KMS-11 (cell line): ENCODE measurements around the gene CDK2AP2.

Experiments
- H2AFZ ChIP-seq: fragments of 200-600 bp; sonication (generic); 2 replicates; pipeline ENCODE4 v1.6.1; 2016; ENCODE audit warnings: antibody characterized with exemption, mixed run types, low read depth
- H3K27ac ChIP-seq: fragments of 200-600 bp; sonication (generic); 2 replicates; pipeline ENCODE4 v1.6.1; 2016; ENCODE audit warnings: mild to moderate bottlenecking, mixed run types
- H3K27me3 ChIP-seq: fragments of 200-600 bp; sonication (generic); 2 replicates; pipeline ENCODE4 v1.6.1; 2017; ENCODE audit warnings: mild to moderate bottlenecking, low read depth, mixed run types, moderate library complexity; ENCODE audit not compliant: insufficient read depth
- H3K36me3 ChIP-seq: fragments of 200-600 bp; sonication (generic); 2 replicates; pipeline ENCODE4 v1.6.1; 2017; ENCODE audit warnings: mild to moderate bottlenecking, mixed run types; ENCODE audit not compliant: insufficient read depth
- H3K4me1 ChIP-seq: fragments of 200-600 bp; sonication (generic); 2 replicates; pipeline ENCODE4 v1.6.1; 2016; ENCODE audit warnings: mild to moderate bottlenecking, low read depth, mixed run types; ENCODE audit not compliant: poor library complexity, severe bottlenecking
- H3K4me2 ChIP-seq: fragments of 200-600 bp; sonication (generic); 2 replicates; pipeline ENCODE4 v1.7.0; 2016; ENCODE audit warnings: mild to moderate bottlenecking, mixed run types
- H3K4me3 ChIP-seq: fragments of 200-600 bp; sonication (generic); IDR thresholded peaks from 2 replicates; pipeline ENCODE4 v1.6.1; 2017; ENCODE audit warnings: low read depth, low read length, mixed read lengths; ENCODE audit not compliant: insufficient read depth
- H3K79me2 ChIP-seq: fragments of 200-600 bp; sonication (generic); 2 replicates; pipeline ENCODE4 v1.6.1; 2016; ENCODE audit warnings: low read depth, mixed run types; ENCODE audit not compliant: insufficient read depth
- H3K9ac ChIP-seq: fragments of 200-600 bp; sonication (generic); 2 replicates; pipeline ENCODE4 v1.6.1; 2016; ENCODE audit warnings: mild to moderate bottlenecking, mixed run types
- H4K20me1 ChIP-seq: fragments of 200-600 bp; sonication (generic); 2 replicates; pipeline ENCODE4 v1.6.1; 2016; ENCODE audit warnings: mild to moderate bottlenecking, mixed run types; ENCODE audit not compliant: insufficient read depth
- TF ChIP-seq, protein P1 (sequence below): fragments of 200-600 bp; sonication (generic); conservative IDR thresholded peaks from 2 replicates; pipeline ENCODE4 v1.6.1; 2017; ENCODE audit warnings: low read depth, mild to moderate bottlenecking, antibody characterized with exemption, low read length, moderate library complexity, mixed read lengths

The CDK2AP2 gene

DNA sequence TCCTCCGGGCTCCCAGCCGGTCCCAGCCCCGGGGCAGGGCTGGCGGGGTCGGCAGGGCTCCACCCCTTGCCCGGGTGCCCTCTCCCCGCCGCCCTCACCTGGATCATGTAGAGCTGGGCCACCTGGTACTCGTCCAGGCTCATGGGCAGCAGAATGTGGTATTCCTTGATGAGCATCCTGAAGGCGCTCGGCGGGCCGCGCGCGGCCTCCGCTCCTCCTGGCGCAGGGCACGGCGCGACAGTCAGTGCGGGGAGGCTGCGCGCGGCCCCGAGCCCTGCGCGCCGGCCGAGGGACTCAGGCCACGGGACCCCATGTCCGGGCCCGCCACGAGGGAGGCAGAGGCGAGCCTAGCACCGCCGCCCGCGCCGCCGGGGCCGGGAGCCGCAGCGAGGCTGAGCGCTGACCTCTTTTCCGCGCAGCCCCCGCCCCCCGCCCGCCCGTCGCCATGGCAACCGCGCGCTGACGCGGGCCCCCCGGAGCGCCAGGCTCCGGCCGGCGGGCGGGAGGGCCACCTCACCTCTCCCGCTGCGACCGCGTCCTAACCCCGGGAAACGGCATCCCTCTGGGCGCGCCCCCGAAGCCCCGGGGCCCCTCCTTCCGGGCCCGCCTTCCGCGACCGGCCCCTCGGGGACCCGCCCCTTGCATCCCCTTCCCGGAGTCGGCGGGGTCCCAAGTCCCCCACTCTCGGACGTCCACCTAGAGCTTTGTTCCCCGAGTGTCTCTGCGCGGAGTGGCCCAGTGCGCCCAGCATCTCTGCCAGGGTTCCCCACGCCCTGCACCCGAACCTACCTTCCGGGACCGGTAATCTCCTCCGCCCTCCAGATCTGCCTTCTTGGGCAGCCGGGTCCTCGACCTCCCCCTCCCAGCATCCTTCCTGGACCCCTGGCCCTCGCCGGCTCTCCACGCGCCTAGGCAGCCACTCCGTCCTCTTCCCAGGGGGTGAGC, 3.7 kb downstream of the CDK2AP2 start:
- H3K4me1 ChIP-seq = peaks cover 30% of the 10 kb centered on the region
- H3K4me3 ChIP-seq = no peak overlapping the region
- no peaks in the 10 kb centered on the region for H3K36me3 ChIP-seq
- H3K9ac ChIP-seq = peak overlapping the region; percentile 34; the same call in 1 of the 2 replicates
- H3K27me3 ChIP-seq = no peaks in the 10 kb centered on the region
- H2AFZ ChIP-seq = peak overlapping the region; percentile 61
- H3K4me2 ChIP-seq = peak overlapping the region; percentile 98
- no peak overlapping the region for H3K27ac ChIP-seq
- H4K20me1 ChIP-seq = no peaks in the 10 kb centered on the region
- TF ChIP-seq, protein P1, sequence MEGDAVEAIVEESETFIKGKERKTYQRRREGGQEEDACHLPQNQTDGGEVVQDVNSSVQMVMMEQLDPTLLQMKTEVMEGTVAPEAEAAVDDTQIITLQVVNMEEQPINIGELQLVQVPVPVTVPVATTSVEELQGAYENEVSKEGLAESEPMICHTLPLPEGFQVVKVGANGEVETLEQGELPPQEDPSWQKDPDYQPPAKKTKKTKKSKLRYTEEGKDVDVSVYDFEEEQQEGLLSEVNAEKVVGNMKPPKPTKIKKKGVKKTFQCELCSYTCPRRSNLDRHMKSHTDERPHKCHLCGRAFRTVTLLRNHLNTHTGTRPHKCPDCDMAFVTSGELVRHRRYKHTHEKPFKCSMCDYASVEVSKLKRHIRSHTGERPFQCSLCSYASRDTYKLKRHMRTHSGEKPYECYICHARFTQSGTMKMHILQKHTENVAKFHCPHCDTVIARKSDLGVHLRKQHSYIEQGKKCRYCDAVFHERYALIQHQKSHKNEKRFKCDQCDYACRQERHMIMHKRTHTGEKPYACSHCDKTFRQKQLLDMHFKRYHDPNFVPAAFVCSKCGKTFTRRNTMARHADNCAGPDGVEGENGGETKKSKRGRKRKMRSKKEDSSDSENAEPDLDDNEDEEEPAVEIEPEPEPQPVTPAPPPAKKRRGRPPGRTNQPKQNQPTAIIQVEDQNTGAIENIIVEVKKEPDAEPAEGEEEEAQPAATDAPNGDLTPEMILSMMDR = no peak
- H3K79me2 ChIP-seq = peaks cover 7% of the 10 kb centered on the region; the same call in 1 of the 2 replicates

- TF ChIP-seq, protein P1 = no peak
- peaks cover 7% of the 10 kb centered on the region; the same call in 1 of the 2 replicates for H3K79me2 ChIP-seq
- H3K9ac ChIP-seq = no peak overlapping the region
- peak overlapping the region; percentile 29; the same call in 1 of the 2 replicates for H3K4me2 ChIP-seq
- H2AFZ ChIP-seq = no peak overlapping the region
- H3K27ac ChIP-seq = no peak overlapping the region
- H3K36me3 ChIP-seq = no peaks in the 10 kb centered on the region
- no peak overlapping the region for H3K4me3 ChIP-seq
- H3K4me1 ChIP-seq = peaks cover 26% of the 10 kb centered on the region
- no peaks in the 10 kb centered on the region for H3K27me3 ChIP-seq
- no peaks in the 10 kb centered on the region for H4K20me1 ChIP-seq
Measured at GRCh38 chr11:67503119-67504004, 4.6 kb downstream of the CDK2AP2 start.

DNA sequence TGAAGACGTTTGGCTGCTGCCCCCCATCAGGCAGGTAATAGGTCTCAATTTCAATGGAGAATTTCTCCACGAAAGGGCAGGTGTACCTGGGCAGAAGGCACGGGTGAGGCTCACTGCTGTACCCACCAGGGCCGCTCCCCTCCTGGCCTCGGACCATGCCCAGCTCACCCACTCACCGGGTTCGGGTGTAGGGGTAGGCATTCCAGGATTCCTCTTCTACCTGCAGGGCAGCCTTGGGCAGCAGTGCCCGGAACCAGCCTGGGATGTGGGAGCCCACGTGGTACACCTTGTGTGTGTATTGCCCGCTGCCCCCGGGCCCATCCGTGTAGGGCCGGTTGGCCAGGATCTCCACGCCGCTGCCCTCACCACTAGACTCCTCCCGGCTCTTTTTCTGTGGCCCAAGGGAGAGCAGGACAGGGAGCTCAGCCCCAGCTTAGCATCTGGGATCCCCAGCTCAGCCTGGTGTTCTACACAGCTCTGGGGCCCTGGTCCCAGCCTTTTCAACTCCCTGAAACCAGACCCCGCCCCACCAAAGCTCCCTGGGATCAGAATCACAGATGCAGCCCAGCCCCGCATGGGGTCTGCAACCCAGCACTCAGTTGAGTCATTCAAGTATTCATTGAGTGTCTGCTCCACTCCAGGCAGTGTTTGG, 5.5 kb downstream of the CDK2AP2 start:
- Histone ChIP-seq H3K4me2 (no peak overlapping the region), H3K27ac (no peak overlapping the region), H3K4me1 (peaks cover 26% of the 10 kb centered on the region), H3K27me3 (no peaks in the 10 kb centered on the region), H3K79me2 (peaks cover 7% of the 10 kb centered on the region; the same call in 1 of the 2 replicates), H3K4me3 (no peak overlapping the region), H4K20me1 (no peaks in the 10 kb centered on the region), H3K9ac (no peak overlapping the region), H2AFZ (no peak overlapping the region), H3K36me3 (no peaks in the 10 kb centered on the region)
- TF ChIP-seq, protein P1 = no peak

DNA sequence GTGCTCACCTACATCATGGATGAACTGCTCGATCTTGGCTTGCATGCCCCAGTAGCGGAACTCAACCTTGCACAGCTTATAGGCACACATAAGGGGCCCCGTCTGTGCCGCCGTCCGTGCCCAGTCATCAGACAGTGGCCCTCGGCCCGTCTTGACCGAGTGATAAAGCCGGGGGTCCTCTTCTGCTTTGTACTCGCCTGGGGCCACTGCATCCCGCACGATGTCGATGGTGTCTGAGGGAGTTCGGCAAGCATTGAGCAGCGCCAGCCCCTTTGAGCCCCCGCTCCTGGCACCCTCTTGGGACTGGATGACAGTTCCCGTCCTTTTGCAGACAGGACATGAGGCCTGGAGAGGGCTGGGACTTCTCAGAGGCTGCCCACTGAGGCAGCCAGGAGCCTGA, 6.1 kb downstream of the CDK2AP2 start:
- Histone ChIP-seq H3K9ac (no peak overlapping the region), H3K4me3 (no peak overlapping the region), H2AFZ (no peak overlapping the region), H3K36me3 (no peaks in the 10 kb centered on the region), H3K4me1 (peaks cover 21% of the 10 kb centered on the region), H3K79me2 (peaks cover 7% of the 10 kb centered on the region; the same call in 1 of the 2 replicates), H3K27me3 (no peaks in the 10 kb centered on the region), H4K20me1 (no peaks in the 10 kb centered on the region), H3K4me2 (no peak overlapping the region), H3K27ac (no peak overlapping the region)
- TF ChIP-seq, protein P1 = no peak
